ENCODE data around the gene PRXL2B. TPM values are rescaled to one million over a fixed set of nuclear protein-coding genes. Genes with fewer than 3 reads are reported as not detected.
"Not testable (repeated sequence)": the region's sequence is repeated elsewhere in the genome, so short reads cannot be mapped to it uniquely, and the experiment has no call there.

Gene PRXL2B
- total RNA-seq, 1 donor from 2014 or later, result 42.0 TPM

GRCh38 chr1:2575801-2576663, 10.5 kb upstream of the PRXL2B start:
- DNase-seq (ENCODE audit: low read depth), result no peak
- Histone ChIP-seq H3K4me3 (ENCODE audit: low read depth, low read length) (no peak overlapping the region), H3K36me3 (ENCODE audit: control insufficient read depth, insufficient read depth, low read length) (no peaks in the 10 kb centered on the region), H3K27me3 (ENCODE audit: control insufficient read depth, insufficient read depth, low read length) (no peaks in the 10 kb centered on the region)
- TF ChIP-seq CTCF (IDR thresholded peaks at IDR 0.05; ENCODE audit: insufficient read depth, low read length, poor library complexity, severe bottlenecking), result no peak

GRCh38 chr1:2577565-2578075, 9.0 kb upstream of the PRXL2B start:
- DNase-seq (ENCODE audit: low read depth); H3K4me3 ChIP-seq (ENCODE audit: low read depth, low read length); H3K27me3 ChIP-seq (ENCODE audit: control insufficient read depth, insufficient read depth, low read length); H3K36me3 ChIP-seq (ENCODE audit: control insufficient read depth, insufficient read depth, low read length): not testable (repeated sequence)

- Histone ChIP-seq H3K4me3 (ENCODE audit: low read depth, low read length) (no peak overlapping the region), H3K27me3 (ENCODE audit: control insufficient read depth, insufficient read depth, low read length) (no peaks in the 10 kb centered on the region), H3K36me3 (ENCODE audit: control insufficient read depth, insufficient read depth, low read length) (no peaks in the 10 kb centered on the region)
- DNase-seq (ENCODE audit: low read depth), result no peak
- TF ChIP-seq CTCF (IDR thresholded peaks at IDR 0.05; ENCODE audit: insufficient read depth, low read length, poor library complexity, severe bottlenecking), result no peak
Measured at GRCh38 chr1:2578758-2579118, 7.8 kb upstream of the PRXL2B start.

- no peaks in the 10 kb centered on the region for H3K27me3 ChIP-seq (ENCODE audit: control insufficient read depth, insufficient read depth, low read length)
- H3K36me3 ChIP-seq (ENCODE audit: control insufficient read depth, insufficient read depth, low read length), result no peaks in the 10 kb centered on the region
- no peak for DNase-seq (ENCODE audit: low read depth)
- no peak overlapping the region for H3K4me3 ChIP-seq (ENCODE audit: low read depth, low read length)
- TF ChIP-seq CTCF (IDR thresholded peaks at IDR 0.05; ENCODE audit: insufficient read depth, low read length, poor library complexity, severe bottlenecking), result no peak
Measured at GRCh38 chr1:2580691-2581090, 5.9 kb upstream of the PRXL2B start.

GRCh38 chr1:2582391-2582790, 4.2 kb upstream of the PRXL2B start:
- DNase-seq (ENCODE audit: low read depth), result no peak
- Histone ChIP-seq H3K4me3 (ENCODE audit: low read depth, low read length) (no peak overlapping the region), H3K36me3 (ENCODE audit: control insufficient read depth, insufficient read depth, low read length) (no peaks in the 10 kb centered on the region), H3K27me3 (ENCODE audit: control insufficient read depth, insufficient read depth, low read length) (no peaks in the 10 kb centered on the region)
- no peak for TF ChIP-seq CTCF (IDR thresholded peaks at IDR 0.05; ENCODE audit: insufficient read depth, low read length, poor library complexity, severe bottlenecking)

- H3K4me3 ChIP-seq (ENCODE audit: low read depth, low read length), result no peak overlapping the region
- no peaks in the 10 kb centered on the region for H3K36me3 ChIP-seq (ENCODE audit: control insufficient read depth, insufficient read depth, low read length)
- H3K27me3 ChIP-seq (ENCODE audit: control insufficient read depth, insufficient read depth, low read length), result no peaks in the 10 kb centered on the region
- no peak for TF ChIP-seq CTCF (IDR thresholded peaks at IDR 0.05; ENCODE audit: insufficient read depth, low read length, poor library complexity, severe bottlenecking)
- no peak for DNase-seq (ENCODE audit: low read depth)
Measured at GRCh38 chr1:2583331-2583791, 3.2 kb upstream of the PRXL2B start.

All from kidney epithelial cell (primary cell).